Measurements from ENCODE around the gene LY6G5C. TPM values are rescaled to one million over a fixed set of nuclear protein-coding genes. Genes with fewer than 3 reads are reported as not detected.

LY6G5C gene
- total RNA-seq, 1 donor from 2014 or later, result 1.0 TPM

Other genes with a start within 250 kb of the LY6G5C start
- 22.4 and 24.2 TPM in 2 replicates for gene MICB, start 182.9 kb downstream of the LY6G5C start, total RNA-seq
- gene MCCD1, start 152.1 kb downstream of the LY6G5C start, total RNA-seq, result not detected in 2 replicates
- 498 and 551 TPM in 2 replicates for gene DDX39B, start 139.1 kb downstream of the LY6G5C start, total RNA-seq
- gene ATP6V1G2, start 134.5 kb downstream of the LY6G5C start, total RNA-seq, result 1.2 and 2.7 TPM in 2 replicates
- 17.7 and 19.9 TPM in 2 replicates for gene NFKBIL1, start 133.5 kb downstream of the LY6G5C start, total RNA-seq
- not detected in 2 replicates for gene LTA, start 108.8 kb downstream of the LY6G5C start, total RNA-seq
- not detected in 2 replicates for gene TNF, start 105.5 kb downstream of the LY6G5C start, total RNA-seq
- gene LTB, start 98.6 kb downstream of the LY6G5C start, total RNA-seq, result not detected in 2 replicates
- gene LST1, start 94.8 kb downstream of the LY6G5C start, total RNA-seq, result not detected in 2 replicates
- not detected in 2 replicates for gene NCR3, start 88.1 kb downstream of the LY6G5C start, total RNA-seq
- gene AIF1, start 65.8 kb downstream of the LY6G5C start, total RNA-seq, result 0.15 TPM in 1 of 2 replicates, not detected in the other
- gene PRRC2A, start 60.4 kb downstream of the LY6G5C start, total RNA-seq, result 103 and 107 TPM in 2 replicates
- gene BAG6, start 28.4 kb downstream of the LY6G5C start, total RNA-seq, result 265 and 271 TPM in 2 replicates
- gene APOM, start 25.2 kb downstream of the LY6G5C start, total RNA-seq, result 2.9 and 3.6 TPM in 2 replicates
- gene C6orf47, start 20.3 kb downstream of the LY6G5C start, total RNA-seq, result 15.6 and 17.7 TPM in 2 replicates
- gene GPANK1, start 16.1 kb downstream of the LY6G5C start, total RNA-seq, result 14.0 and 14.4 TPM in 2 replicates
- 316 and 357 TPM in 2 replicates for gene CSNK2B, start 15.0 kb downstream of the LY6G5C start, total RNA-seq
- 0.84 and 1.3 TPM in 2 replicates for gene LY6G5B, start 11.1 kb downstream of the LY6G5C start, total RNA-seq
- gene ABHD16A, start 22.3 kb upstream of the LY6G5C start, total RNA-seq, result 23.5 and 25.1 TPM in 2 replicates
- gene LY6G6F, start 25.8 kb upstream of the LY6G5C start, total RNA-seq, result not detected in 2 replicates
- not detected in 2 replicates for gene LY6G6D, start 34.3 kb upstream of the LY6G5C start, total RNA-seq
- gene LY6G6C, start 40.7 kb upstream of the LY6G5C start, total RNA-seq, result not detected in 2 replicates
- not detected in 2 replicates for gene MPIG6B, start 42.3 kb upstream of the LY6G5C start, total RNA-seq
- gene DDAH2, start 48.2 kb upstream of the LY6G5C start, total RNA-seq, result 56.0 and 63.8 TPM in 2 replicates
- gene CLIC1, start 55.5 kb upstream of the LY6G5C start, total RNA-seq, result 974 and 1,027 TPM in 2 replicates
- 10.9 and 15.5 TPM in 2 replicates for gene MSH5, start 58.9 kb upstream of the LY6G5C start, total RNA-seq
- 3.2 and 5.8 TPM in 2 replicates for gene SAPCD1, start 81.6 kb upstream of the LY6G5C start, total RNA-seq
- gene VWA7, start 96.3 kb upstream of the LY6G5C start, total RNA-seq, result 0.45 and 0.67 TPM in 2 replicates
- 90.6 and 111 TPM in 2 replicates for gene VARS1, start 114.7 kb upstream of the LY6G5C start, total RNA-seq
- gene LSM2, start 125.9 kb upstream of the LY6G5C start, total RNA-seq, result 133 and 134 TPM in 2 replicates
- gene HSPA1L, start 134.2 kb upstream of the LY6G5C start, total RNA-seq, result 0.30 and 0.50 TPM in 2 replicates
- 56.3 and 60.4 TPM in 2 replicates for gene HSPA1A, start 134.5 kb upstream of the LY6G5C start, total RNA-seq
- gene HSPA1B, start 146.7 kb upstream of the LY6G5C start, total RNA-seq, result 112 and 118 TPM in 2 replicates
- 53.8 and 61.4 TPM in 2 replicates for gene NEU1, start 181.8 kb upstream of the LY6G5C start, total RNA-seq
- gene SLC44A4, start 197.9 kb upstream of the LY6G5C start, total RNA-seq, result 0.45 TPM in 1 of 2 replicates, not detected in the other
- 38.7 and 39.8 TPM in 2 replicates for gene EHMT2, start 216.6 kb upstream of the LY6G5C start, total RNA-seq
- 3.0 and 3.3 TPM in 2 replicates for gene ZBTB12, start 221.0 kb upstream of the LY6G5C start, total RNA-seq
- gene C2, start 246.7 kb upstream of the LY6G5C start, total RNA-seq, result 0.17 and 0.30 TPM in 2 replicates